DMS114 treated with DMSO at 0.1 percent for 48 hours (cell line): ENCODE measurements around the gene UBAC2.

ENCODE experiments used
- DNase-seq: peaks from one replicate; lab custom pipeline; 2025; ENCODE audit not compliant: unreplicated experiment; lab: John Stamatoyannopoulos, UW

The UBAC2 gene

GRCh38 chr13:99371956-99372355, 171.3 kb downstream of the UBAC2 start:
- DNase-seq, result no peak

- no peak for DNase-seq
These were observed 172.8 kb downstream of the UBAC2 start for GRCh38 chr13:99373436-99373835.

- DNase-seq, result no peak
These were observed 173.7 kb downstream of the UBAC2 start for GRCh38 chr13:99374169-99374991.

- DNase-seq, result no peak
These were observed 174.5 kb downstream of the UBAC2 start for GRCh38 chr13:99374994-99375737.

GRCh38 chr13:99375738-99376080, 175.1 kb downstream of the UBAC2 start:
- no peak for DNase-seq

GRCh38 chr13:99376132-99376531, 175.5 kb downstream of the UBAC2 start:
- no peak for DNase-seq

GRCh38 chr13:99376924-99377323, 176.3 kb downstream of the UBAC2 start:
- no peak for DNase-seq

- no peak for DNase-seq
These were observed 177.0 kb downstream of the UBAC2 start for GRCh38 chr13:99377641-99378040.

GRCh38 chr13:99378985-99379733, 178.5 kb downstream of the UBAC2 start:
- no peak for DNase-seq

- no peak for DNase-seq
These were observed 179.5 kb downstream of the UBAC2 start for GRCh38 chr13:99379856-99380801.

- DNase-seq, result no peak
These were observed 180.4 kb downstream of the UBAC2 start for GRCh38 chr13:99380921-99381645.

GRCh38 chr13:99381766-99382165, 181.1 kb downstream of the UBAC2 start:
- no peak for DNase-seq

GRCh38 chr13:99382428-99383133, 181.9 kb downstream of the UBAC2 start:
- no peak for DNase-seq

GRCh38 chr13:99383511-99383921, 182.9 kb downstream of the UBAC2 start:
- DNase-seq, result no peak

- no peak for DNase-seq
These were observed 183.3 kb downstream of the UBAC2 start for GRCh38 chr13:99383946-99384345.

GRCh38 chr13:99384468-99384867, 183.8 kb downstream of the UBAC2 start:
- no peak for DNase-seq

- no peak for DNase-seq
These were observed 184.5 kb downstream of the UBAC2 start for GRCh38 chr13:99385161-99385560.

GRCh38 chr13:99385940-99386339, 185.3 kb downstream of the UBAC2 start:
- DNase-seq, result no peak

GRCh38 chr13:99386495-99386894, 185.8 kb downstream of the UBAC2 start:
- no peak for DNase-seq
